GM12875 (cell line): ENCODE measurements around the gene MYH14.
"Not testable (repeated sequence)": the region's sequence is repeated elsewhere in the genome, so short reads cannot be mapped to it uniquely, and the experiment has no call there.

ENCODE experiments used
- H3K4me3 ChIP-seq: one replicate; pipeline ENCODE4 v1.5.1; 2011; ENCODE audit warnings: low read depth, low read length, control low read depth
- TF ChIP-seq, protein P1 (sequence below): IDR thresholded peaks from 2 replicates; pipeline ENCODE4 v1.5.1; 2011; ENCODE audit warnings: low read depth, mild to moderate bottlenecking, control low read depth, inconsistent platforms, low read length, moderate library complexity, borderline replicate concordance; ENCODE audit not compliant: insufficient read depth

The MYH14 gene

DNA sequence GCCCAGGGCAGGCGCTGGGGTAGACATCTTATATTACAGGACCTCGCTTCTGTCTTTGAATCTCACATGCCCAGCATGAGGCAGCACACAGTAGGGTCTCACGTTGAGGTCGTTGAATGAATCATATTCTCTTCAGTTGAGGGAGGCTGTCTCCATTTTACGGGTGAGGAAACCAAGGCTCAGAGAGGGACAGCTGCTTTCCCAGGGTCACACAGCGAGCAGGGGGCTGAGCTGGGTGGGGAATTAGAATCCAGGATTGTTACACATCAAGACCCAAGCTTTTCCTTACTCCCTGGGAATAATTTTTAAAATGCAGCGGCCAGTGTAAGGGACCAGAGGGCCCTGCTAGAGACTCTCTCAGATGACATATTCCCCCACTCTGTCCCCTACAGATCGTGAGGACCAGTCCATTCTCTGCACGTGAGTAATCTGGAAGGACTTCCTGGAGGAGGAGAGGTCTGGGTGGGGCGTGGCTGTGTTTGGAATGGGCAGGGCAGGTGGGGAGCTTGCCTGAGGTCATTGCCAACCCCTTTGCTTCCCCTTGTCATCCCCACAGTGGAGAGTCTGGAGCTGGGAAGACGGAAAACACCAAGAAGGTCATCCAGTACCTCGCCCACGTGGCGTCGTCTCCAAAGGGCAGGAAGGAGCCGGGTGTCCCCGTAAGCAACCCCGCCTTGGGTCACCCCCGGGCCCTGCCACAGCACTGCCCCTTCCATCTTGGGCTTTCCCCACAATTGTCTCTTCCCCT, 19.4 kb downstream of the MYH14 start:
- H3K4me3 ChIP-seq: no peak overlapping the region
- TF ChIP-seq, protein P1, sequence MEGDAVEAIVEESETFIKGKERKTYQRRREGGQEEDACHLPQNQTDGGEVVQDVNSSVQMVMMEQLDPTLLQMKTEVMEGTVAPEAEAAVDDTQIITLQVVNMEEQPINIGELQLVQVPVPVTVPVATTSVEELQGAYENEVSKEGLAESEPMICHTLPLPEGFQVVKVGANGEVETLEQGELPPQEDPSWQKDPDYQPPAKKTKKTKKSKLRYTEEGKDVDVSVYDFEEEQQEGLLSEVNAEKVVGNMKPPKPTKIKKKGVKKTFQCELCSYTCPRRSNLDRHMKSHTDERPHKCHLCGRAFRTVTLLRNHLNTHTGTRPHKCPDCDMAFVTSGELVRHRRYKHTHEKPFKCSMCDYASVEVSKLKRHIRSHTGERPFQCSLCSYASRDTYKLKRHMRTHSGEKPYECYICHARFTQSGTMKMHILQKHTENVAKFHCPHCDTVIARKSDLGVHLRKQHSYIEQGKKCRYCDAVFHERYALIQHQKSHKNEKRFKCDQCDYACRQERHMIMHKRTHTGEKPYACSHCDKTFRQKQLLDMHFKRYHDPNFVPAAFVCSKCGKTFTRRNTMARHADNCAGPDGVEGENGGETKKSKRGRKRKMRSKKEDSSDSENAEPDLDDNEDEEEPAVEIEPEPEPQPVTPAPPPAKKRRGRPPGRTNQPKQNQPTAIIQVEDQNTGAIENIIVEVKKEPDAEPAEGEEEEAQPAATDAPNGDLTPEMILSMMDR: no peak

DNA sequence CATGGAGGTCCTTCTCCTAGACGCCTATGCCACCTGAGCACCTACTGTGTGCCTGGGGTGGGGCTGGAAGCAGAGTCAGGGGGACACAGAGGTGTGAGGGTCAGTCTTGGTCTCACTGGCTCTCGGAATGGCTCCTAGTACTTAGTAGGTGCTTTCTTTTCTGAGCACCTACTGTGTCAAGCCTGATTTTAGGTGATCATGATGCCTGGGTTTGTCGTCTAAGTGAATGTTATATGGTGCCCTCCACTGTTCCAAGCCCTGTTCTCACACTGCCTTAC, 20.0 kb downstream of the MYH14 start:
- H3K4me3 ChIP-seq: no peak overlapping the region
- TF ChIP-seq, protein P1: no peak

DNA sequence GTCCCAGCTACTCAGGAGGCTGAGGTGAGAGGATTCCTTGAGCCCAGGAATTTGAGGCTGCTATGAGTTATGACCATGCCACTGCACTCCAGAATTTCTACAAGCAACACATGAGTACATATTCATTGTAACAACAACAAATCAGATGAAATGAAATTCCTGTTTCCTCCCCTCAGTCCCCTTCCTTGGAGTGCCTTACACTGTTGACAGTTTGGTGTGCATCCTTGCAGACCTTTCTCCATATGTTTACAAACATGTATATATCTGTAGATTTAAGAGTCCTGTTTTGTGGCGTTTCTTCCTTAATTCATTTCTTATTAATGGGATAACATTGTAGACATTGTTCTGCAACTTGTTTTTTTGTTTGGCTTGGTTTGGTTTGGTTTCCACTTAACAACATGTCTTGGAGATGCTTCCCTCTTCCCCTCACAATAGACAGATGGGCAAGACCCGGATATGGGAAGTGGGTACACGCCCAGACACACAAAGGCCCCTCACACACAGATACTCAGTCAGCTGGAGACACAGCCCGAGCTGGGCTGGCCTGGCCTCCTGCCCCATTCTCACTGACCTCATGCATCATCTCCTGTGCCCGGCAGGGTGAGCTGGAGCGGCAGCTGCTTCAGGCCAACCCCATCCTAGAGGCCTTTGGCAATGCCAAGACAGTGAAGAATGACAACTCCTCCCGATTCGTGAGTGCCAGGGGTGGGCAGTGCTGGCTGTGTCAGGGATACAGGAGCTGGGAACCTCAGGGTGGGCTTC, 21.7 kb downstream of the MYH14 start:
- no peak overlapping the region for H3K4me3 ChIP-seq
- TF ChIP-seq, protein P1: no peak

DNA sequence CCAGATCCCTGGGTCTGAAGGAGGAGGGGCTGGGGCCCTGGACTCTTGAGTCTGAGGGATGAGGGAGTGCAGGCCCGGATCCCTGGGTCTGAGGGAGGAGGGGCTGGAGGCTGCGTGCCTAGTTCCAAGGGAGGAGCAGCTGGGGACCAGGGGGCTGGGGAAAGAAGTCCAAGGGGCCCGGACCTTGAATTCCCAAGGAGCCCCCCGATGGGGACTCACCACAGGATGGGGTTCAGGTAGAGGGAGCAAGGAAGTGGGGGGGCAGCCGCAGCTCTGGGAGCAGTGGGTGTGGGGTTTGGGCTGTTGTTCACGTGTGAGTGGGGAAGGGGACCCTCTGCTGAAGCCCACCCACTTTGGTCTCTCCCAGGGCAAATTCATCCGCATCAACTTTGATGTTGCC, 23.1 kb downstream of the MYH14 start:
- TF ChIP-seq, protein P1: no peak
- no peak overlapping the region for H3K4me3 ChIP-seq

DNA sequence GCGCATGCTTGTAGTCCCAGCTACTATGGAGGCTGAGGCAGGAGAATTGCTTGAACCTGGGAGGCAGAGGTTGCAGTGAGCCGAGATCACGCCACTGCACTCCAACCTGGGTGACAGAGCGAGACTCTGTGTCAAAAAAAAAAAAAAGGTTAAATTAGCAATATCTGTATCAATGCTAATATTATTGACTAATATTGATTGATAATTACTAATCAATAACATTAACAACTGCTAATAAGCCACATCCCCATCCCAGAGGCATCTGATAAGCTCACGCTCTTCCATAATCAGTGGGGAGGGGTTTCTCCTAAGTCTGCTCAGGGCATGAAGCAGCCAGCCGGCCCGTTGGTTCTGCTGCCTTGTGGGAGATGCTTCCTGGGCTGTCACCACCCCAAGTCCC, 24.7 kb downstream of the MYH14 start:
- H3K4me3 ChIP-seq: not testable (repeated sequence)

DNA sequence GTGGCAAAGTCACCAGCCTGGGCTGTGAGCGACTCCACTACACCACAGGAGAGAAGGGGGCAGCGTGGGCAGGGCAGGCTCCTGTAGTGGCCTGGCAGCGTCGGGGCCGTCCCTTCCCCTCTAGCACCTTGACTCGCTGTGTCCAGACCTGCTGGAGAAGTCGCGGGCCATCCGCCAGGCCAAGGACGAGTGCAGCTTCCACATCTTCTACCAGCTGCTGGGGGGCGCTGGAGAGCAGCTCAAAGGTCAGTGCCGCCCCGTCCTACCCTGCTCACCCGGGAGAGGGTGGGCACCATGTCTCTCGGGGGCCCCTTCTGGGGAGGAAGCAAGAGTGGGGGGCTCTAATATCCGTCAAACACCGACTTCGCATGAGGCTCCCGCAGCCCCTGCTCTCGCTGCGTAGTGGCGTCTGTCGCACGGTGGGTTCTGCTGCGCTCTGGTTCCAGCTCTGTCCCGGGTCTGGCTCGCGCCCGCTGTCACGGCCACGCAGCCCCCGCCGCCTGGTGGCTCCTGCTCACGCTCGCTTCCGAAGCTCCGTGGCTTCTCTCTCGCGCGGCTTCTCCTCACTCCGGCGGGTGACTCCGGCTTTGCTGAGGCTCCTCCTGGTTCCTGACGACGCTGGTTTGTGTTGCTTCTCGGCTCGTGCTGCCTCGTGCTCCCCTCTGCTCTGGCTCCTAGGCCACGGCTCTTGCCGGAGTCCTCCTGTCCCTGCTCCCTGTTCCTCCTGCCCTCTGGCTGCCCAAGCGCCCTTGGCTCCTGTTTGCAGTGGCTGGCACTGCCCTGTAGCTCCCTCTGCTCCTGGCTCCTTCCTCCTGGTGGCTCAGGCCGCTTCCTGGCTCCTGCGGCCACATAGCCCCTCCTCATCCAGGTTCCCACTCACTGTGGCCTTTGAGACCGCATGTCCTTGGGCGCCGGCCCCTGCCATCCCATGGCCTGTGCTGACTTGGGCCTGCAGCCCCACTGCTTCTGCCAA, 27.2 kb downstream of the MYH14 start:
- no peak overlapping the region for H3K4me3 ChIP-seq
- TF ChIP-seq, protein P1: 0 out of 2 replicates have a peak, but pooled peaks have one; percentile 2

DNA sequence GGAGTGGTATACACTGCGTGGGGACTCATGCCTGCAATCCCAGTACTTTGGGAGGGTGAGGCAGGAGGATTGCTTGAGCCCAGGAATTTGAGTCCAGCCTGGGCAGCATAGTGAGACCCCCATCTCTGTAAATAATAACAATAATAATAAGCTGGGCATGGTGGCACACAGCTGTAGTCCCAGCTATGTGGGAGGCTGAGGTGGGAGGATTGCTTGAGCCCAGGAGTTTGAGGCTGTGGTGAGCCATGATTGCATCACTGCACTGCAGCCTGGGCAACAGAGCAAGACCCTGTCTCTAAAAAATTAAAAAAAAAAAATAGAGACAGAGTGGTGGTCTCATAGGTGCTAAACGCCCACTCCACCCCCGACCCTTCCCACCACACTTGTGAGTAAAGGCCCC, 28.0 kb downstream of the MYH14 start:
- H3K4me3 ChIP-seq: not testable (repeated sequence)

DNA sequence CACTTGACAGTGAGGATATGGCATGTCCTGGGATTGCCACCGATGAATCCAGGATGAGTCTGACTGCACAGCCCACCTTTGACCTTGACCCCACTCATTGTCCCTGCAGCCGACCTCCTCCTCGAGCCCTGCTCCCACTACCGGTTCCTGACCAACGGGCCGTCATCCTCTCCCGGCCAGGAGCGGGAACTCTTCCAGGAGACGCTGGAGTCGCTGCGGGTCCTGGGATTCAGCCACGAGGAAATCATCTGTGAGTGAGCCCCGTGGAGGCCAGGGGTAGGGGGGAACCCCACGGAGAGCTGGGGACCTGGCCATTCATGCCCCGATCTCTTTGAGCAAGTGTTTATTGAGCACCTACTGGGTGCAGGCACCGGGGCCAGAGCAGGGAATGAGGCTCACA, 28.4 kb downstream of the MYH14 start:
- TF ChIP-seq, protein P1: no peak
- no peak overlapping the region for H3K4me3 ChIP-seq
